HFF-Myc (cell line): Measurements from ENCODE around the gene HYLS1.

ENCODE experiments used
- DNase-seq: peaks from one replicate; pipeline ENCODE4 v3.0.0-alpha.2; 2011; ENCODE audit warnings: low read depth; ENCODE audit errors: extremely low read depth
- H3K4me3 ChIP-seq: replicated peaks from 2 replicates; pipeline ENCODE4 v1.5.1; 2011; ENCODE audit warnings: low read depth, mild to moderate bottlenecking, control low read depth, low read length
- TF ChIP-seq, protein P1 (sequence below): IDR thresholded peaks from 2 replicates; pipeline ENCODE4 v1.5.1; 2012; ENCODE audit warnings: mild to moderate bottlenecking, low read depth, low read length, control low read depth; ENCODE audit errors: missing control alignments

Gene HYLS1

DNA sequence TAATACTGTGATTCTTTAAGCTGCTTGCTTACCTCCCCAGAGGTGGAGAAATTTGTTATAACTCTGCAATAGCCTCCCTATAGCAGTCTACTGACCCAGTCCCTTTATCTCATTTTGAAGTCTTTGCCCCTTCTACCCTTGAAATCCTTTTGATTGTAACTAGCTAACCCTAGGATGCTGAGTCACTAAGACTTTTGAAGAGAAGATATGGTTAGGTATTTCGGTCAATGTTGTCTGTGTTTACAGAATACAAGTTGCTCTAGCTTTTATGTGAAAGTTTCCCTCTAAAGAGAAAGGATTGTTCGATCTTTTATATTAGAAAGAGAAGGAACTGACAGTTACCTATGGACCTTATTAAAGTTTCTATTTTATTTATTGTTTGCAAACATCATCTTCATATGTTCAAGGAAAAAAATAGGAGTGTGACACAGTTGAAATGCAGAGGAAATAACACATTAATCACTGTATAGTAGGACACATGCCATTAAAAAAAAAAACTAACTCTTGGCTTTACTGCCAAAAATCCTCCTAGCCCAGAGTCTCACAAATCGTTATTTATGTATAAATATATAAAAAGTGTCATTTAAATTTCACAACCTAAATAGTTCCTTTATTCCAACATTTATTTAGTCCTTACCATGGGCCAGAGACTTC, 3.1 kb downstream of the HYLS1 start:
- H3K4me3 ChIP-seq: no peak overlapping the region
- no peak for DNase-seq
- TF ChIP-seq, protein P1, sequence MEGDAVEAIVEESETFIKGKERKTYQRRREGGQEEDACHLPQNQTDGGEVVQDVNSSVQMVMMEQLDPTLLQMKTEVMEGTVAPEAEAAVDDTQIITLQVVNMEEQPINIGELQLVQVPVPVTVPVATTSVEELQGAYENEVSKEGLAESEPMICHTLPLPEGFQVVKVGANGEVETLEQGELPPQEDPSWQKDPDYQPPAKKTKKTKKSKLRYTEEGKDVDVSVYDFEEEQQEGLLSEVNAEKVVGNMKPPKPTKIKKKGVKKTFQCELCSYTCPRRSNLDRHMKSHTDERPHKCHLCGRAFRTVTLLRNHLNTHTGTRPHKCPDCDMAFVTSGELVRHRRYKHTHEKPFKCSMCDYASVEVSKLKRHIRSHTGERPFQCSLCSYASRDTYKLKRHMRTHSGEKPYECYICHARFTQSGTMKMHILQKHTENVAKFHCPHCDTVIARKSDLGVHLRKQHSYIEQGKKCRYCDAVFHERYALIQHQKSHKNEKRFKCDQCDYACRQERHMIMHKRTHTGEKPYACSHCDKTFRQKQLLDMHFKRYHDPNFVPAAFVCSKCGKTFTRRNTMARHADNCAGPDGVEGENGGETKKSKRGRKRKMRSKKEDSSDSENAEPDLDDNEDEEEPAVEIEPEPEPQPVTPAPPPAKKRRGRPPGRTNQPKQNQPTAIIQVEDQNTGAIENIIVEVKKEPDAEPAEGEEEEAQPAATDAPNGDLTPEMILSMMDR: no peak

DNA sequence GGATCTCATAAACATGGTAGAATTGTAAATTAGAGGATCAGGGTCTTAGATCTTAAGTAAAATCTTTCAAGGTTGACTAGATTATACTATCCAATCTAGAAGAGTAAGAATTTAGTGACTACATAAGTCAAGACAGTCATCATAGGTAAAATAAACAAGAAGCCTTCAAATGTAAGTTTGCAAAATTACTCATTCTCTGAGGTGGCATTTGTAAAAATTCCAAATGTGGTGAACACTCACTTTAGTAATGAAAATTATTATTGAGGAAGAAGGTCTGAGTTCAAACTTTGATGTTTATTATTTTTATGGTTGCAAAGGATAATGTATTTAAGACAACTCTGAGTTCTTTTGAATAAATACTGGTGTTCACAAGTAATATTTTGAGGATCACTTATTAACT, 4.6 kb downstream of the HYLS1 start:
- H3K4me3 ChIP-seq: no peak overlapping the region
- DNase-seq: no peak
- TF ChIP-seq, protein P1: no peak

DNA sequence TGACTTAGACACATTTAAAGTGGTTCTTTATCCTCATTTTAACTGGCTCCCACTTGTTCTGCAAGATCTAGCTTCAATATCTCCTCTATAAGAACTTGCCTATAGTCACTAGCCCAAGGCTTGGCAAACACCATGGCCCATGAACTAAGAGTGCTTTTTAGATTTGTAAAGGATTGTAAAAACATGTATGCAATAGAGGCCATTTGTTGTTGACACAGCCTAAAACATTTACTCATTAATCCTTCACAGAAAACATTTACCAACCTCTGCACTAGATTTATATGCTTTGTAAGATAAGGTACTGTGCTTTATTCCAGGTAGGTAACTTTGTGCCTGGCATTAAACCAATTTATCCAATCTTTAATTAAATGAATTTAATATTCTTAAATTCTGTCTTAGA, 5.5 kb downstream of the HYLS1 start:
- H3K4me3 ChIP-seq: no peak overlapping the region
- no peak for DNase-seq
- TF ChIP-seq, protein P1: no peak

DNA sequence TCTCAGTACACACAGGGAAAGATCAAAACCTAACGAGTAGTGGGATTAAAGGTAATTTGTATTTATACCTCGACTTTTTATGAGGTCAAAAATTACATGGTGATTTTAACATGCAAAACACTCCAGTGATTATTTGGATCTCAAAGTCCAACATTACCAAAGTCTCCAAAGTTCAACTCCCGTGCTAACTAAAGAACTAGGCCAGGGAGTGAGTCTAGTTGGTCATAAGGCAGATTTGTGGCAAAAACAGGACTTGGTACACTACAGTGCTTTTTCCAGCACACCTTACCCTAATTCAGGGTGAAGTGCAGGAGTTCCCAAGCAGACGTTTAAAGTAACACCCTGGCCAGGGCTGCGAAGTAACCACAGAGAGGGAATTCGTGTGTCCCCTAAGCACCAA, 14.4 kb downstream of the HYLS1 start:
- H3K4me3 ChIP-seq: peak overlapping the region; percentile 90
- TF ChIP-seq, protein P1: no peak
- no peak for DNase-seq

DNA sequence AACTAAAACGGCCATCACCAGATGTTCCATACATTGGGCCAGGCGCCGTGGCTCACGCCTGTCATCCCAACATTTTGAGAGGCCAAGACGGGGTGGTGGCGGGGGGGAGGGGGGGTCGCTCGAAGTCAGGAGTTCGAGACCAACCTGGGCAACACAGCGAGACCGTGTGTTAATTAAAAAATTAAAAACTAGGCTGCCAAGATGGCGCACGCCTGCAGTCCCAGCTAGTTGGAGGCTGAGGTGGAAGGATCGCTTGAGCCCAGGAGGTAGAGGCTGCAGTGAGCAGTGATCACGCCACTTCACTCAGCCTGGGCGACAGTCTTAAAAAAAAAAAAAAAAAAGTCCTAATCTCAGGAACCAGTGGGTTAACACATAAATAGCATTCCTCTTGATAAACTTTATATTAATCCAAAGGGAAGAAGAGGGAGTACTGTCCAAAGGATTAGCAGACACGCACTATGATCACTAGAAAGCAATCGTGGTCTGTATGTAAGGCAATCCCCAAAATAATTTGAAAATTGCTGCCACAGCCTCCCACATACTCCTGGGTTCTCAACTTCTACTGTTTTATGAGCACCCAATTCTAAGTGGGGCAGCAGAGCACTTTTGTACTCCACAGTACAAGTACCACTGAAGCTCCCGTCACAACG, 14.9 kb downstream of the HYLS1 start:
- TF ChIP-seq, protein P1: no peak
- peak overlapping the region; percentile 90 for H3K4me3 ChIP-seq
- DNase-seq: no peak

DNA sequence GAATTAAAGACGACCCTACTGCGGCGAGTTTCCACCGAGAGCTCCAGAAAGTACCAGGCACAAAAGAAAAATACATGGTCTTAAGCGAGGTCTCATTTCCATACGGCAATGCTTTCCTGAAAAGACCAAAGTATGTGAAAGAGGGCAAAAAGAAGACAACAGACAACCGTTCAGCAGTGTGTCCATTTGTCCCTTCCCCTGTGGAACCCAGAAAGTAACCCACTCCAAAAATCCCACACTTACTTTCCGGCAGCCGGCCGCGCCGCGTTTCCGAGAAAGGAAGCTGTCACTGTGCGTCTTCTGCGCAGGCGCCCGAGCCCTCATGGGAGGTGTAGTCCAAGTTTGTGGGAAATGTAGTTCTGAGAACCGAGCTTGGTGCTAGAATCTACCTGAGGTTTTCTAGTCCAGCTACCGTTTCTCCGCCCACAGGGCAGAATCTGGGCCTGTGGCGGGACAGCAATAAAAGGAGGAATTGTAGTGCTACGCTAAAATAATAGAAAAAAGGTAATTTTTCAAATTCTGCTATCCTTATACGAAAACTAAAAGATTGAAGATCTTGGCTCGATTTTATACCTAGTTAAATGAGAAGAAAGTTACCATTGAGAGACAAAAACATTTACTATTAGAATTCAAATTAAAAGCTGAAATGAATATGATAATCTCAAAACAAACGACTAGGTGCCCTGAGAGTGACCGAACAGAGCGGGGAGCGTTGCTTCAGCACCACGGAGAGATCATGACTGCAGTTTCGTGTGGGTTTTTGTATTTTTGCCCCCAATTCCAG, 15.7 kb downstream of the HYLS1 start, which contains the start of gene PUS3:
PUS3 (minus strand) TSS at position 280 of the 784 bp plus-strand sequence. CDS start 6,922 bp downstream, outside the sequence.
- TF ChIP-seq, protein P1: no peak
- H3K4me3 ChIP-seq: peak within 1 kb of the TSS; percentile 90
- DNase-seq: peak; percentile 36
